Kidney (tissue), 14 donors: ENCODE measurements around the gene KIAA1755. TPM values are rescaled to one million over a fixed set of nuclear protein-coding genes. Genes with fewer than 3 reads are reported as not detected.
A peak's percentile ranks its signal among the peaks of the same experiment; 100 is the strongest.

Experiments used
- DNase-seq, 5 donors: peaks; one replicate each; pipeline ENCODE4 v3.0.0-alpha.2; 2013 to 2020
- FAIRE-seq: peaks from 2 replicates; lab custom pipeline; 2012; peaks lifted over from hg19 to GRCh38; lab: Jason Lieb, UNC
- H3K27ac ChIP-seq, 2 donors: one replicate each; pipeline ENCODE4 v1.7.0; 2013; ENCODE audit warnings: low read depth in 2 of 2, low read length in 2 of 2, inconsistent platforms in 1 of 2
- H3K27me3 ChIP-seq: one replicate; pipeline ENCODE4 v1.7.1; 2013; ENCODE audit warnings: low read length, inconsistent platforms; ENCODE audit not compliant: control insufficient read depth, insufficient read depth
- H3K36me3 ChIP-seq, 3 donors: one replicate each; pipeline versions ENCODE4 v1.7.0 to v1.7.1; 2013; ENCODE audit warnings: low read length in 3 of 3, control low read depth in 1 of 3, inconsistent platforms in 1 of 3; ENCODE audit not compliant: insufficient read depth in 3 of 3, control insufficient read depth in 2 of 3
- H3K4me1 ChIP-seq, 3 donors: one replicate each; pipeline versions ENCODE4 v1.7.0 to v1.7.1; 2013; ENCODE audit warnings: low read length in 3 of 3, inconsistent platforms in 1 of 3, low read depth in 1 of 3; ENCODE audit not compliant: control insufficient read depth in 2 of 3, insufficient read depth in 2 of 3
- H3K4me3 ChIP-seq, 3 donors: one replicate each; pipeline versions ENCODE4 v1.7.0 to v1.8.1; 2013; ENCODE audit warnings: low read length in 3 of 3, control low read depth in 1 of 3, inconsistent platforms in 1 of 3
- H3K9ac ChIP-seq, 3 donors: one replicate each; pipeline versions ENCODE4 v1.7.0 to v1.7.1; 2013; ENCODE audit warnings: low read length in 3 of 3, control low read depth in 1 of 3, inconsistent platforms in 1 of 3
- H3K9me3 ChIP-seq, 3 donors: one replicate each; pipeline versions ENCODE4 v1.7.0 to v1.7.1; 2013; ENCODE audit warnings: low read length in 3 of 3, control low read depth in 1 of 3, inconsistent platforms in 1 of 3; ENCODE audit not compliant: control insufficient read depth in 2 of 3, insufficient read depth in 1 of 3
- CTCF ChIP-seq: IDR thresholded peaks from 3 replicates; pipeline ENCODE4 v1.5.1; 2012; ENCODE audit warnings: mild to moderate bottlenecking, moderate library complexity, borderline replicate concordance; ENCODE audit not compliant: insufficient read depth; ENCODE audit errors: extremely low read depth
- intact Hi-C: fragments of 100-400 bp; cut with DNase I; formaldehyde crosslinking; loops from one replicate; pipeline ENCODE4 v1.11.1; 2022
- polyA plus RNA-seq: library from polyadenylated mRNA; stranded (reverse); fragments of 350-450 nt; fragmentation: Illumina TruSeq; extraction: RNeasy Lipid Tissue Mini Kit (QIAGEN cat#74804); gene quantifications from one replicate; pipeline ENCODE4 v1.2.3, GENCODE V29; 2014; ENCODE audit warnings: low read depth, low replicate concordance; ENCODE audit not compliant: insufficient read depth
- total RNA-seq: library from RNA; stranded (reverse); fragmentation: NEBNext Ultra II Directional; extraction: Animal tissue kit (Norgen Biotek cat#: 25700); gene quantifications from one replicate; pipeline ENCODE4 v1.2.1, GENCODE V29; 2021
- donor health status: control.
- donor health status: control.
- donor health status: control.
- donor health status: control.
- donor health status: control.
- donor health status: DM: yes; HTN: yes; CAD: no.
- donor health status: Normal renal cell carcinoma (clear cell type).

Gene KIAA1755
- total and polyA plus RNA-seq, 2 donors from 2014 or later: 1.5 to 5.1 TPM

GRCh38 chr20:38164069-38164468 lies 96.5 kb downstream of the KIAA1755 start:
- Histone ChIP-seq H3K4me1 (peaks cover 0 to 19% (median 6%) of the 10 kb centered on the region in 3 donors), H3K36me3 (no peaks in the 10 kb centered on the region), H3K27me3 (no peaks in the 10 kb centered on the region), H3K9me3 (no peaks in the 10 kb centered on the region), H3K4me3 (peak overlapping the region in 2 of 3 donors; percentile 68 to 83), H3K27ac (no peak overlapping the region), H3K9ac (peak overlapping the region in 1 of 3 donors; percentile 72)
- TF ChIP-seq CTCF: no peak
- intact Hi-C loops: loop anchor here (10.0 kb wide), 1 partner anchor 89 kb away; no protein-coding TSS in a partner anchor
- FAIRE-seq (no peak), DNase-seq (peak in 1 of 5 donors; percentile 73)

- no peaks in the 10 kb centered on the region for H3K9me3 ChIP-seq
- H3K4me1 ChIP-seq: peaks cover 0 to 14% (median 6%) of the 10 kb centered on the region in 3 donors
- FAIRE-seq (no peak), DNase-seq (peak in 1 of 5 donors; percentile 26)
- no peaks in the 10 kb centered on the region for H3K27me3 ChIP-seq
- peak overlapping the region in 1 of 2 donors; percentile 20 for H3K27ac ChIP-seq
- intact Hi-C loops: loop anchor here (10.0 kb wide), 1 partner anchor 88 kb away; no protein-coding TSS in a partner anchor
- peak overlapping the region in 1 of 3 donors; percentile 68 for H3K4me3 ChIP-seq
- TF ChIP-seq CTCF: no peak
- no peaks in the 10 kb centered on the region for H3K36me3 ChIP-seq
- no peak overlapping the region for H3K9ac ChIP-seq
These were observed 97.4 kb downstream of the KIAA1755 start for GRCh38 chr20:38162878-38163875.

- DNase-seq: no peak
- intact Hi-C loops: loop anchor here (10.0 kb wide), 1 partner anchor 87 kb away; no protein-coding TSS in a partner anchor
- TF ChIP-seq CTCF: no peak
- H3K27ac ChIP-seq: no peak overlapping the region
- no peaks in the 10 kb centered on the region for H3K27me3 ChIP-seq
- H3K4me1 ChIP-seq: peaks cover 0 to 20% (median 15%) of the 10 kb centered on the region in 3 donors
- no peaks in the 10 kb centered on the region for H3K9me3 ChIP-seq
- H3K4me3 ChIP-seq: no peak overlapping the region
- FAIRE-seq: no peak
- no peaks in the 10 kb centered on the region for H3K36me3 ChIP-seq
- H3K9ac ChIP-seq: no peak overlapping the region
These were observed 98.4 kb downstream of the KIAA1755 start for GRCh38 chr20:38162149-38162548.
